GM13977 (cell line): ENCODE data around the gene ARMH4.

Experiments used
- DNase-seq: peaks from one replicate; pipeline ENCODE4 v3.0.0; 2012; ENCODE audit warnings: low spot score
- in situ Hi-C: fragments of 300-500 bp; cut with MboI; formaldehyde crosslinking; loops from one replicate; pipeline ENCODE4 v1.12.0; 2022; ENCODE audit warnings: low sequenced_read_pairs, low pct_unique_long_range_greater_than_20kb, mixed read lengths, inconsistent platforms; ENCODE audit not compliant: unreplicated experiment
- TF ChIP-seq, protein P1 (sequence below): IDR thresholded peaks from 2 replicates; pipeline ENCODE4 v1.5.1; 2012; ENCODE audit warnings: mild to moderate bottlenecking, control low read depth; ENCODE audit not compliant: insufficient read depth; ENCODE audit errors: extremely low read depth, missing control alignments

The ARMH4 gene

DNA sequence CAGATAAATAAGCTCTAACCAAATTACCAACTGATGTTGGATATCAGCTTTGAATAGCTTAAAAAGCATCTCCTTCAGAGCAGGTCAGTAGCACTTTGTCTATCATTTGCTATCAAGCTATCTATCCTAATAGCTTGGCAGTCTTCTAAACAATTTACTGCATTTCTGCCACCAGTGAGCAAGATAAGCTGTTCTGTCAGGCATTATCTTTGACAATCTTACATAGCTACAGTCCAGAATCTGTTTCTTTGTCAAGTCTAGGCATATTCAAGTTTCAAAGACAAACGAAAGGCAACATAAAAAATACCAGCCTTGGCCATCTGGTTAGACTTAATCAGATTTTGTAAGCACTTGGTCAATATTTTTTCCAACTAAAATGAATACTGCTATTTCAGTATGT lies 5.6 kb downstream of the ARMH4 start:
- TF ChIP-seq, protein P1, sequence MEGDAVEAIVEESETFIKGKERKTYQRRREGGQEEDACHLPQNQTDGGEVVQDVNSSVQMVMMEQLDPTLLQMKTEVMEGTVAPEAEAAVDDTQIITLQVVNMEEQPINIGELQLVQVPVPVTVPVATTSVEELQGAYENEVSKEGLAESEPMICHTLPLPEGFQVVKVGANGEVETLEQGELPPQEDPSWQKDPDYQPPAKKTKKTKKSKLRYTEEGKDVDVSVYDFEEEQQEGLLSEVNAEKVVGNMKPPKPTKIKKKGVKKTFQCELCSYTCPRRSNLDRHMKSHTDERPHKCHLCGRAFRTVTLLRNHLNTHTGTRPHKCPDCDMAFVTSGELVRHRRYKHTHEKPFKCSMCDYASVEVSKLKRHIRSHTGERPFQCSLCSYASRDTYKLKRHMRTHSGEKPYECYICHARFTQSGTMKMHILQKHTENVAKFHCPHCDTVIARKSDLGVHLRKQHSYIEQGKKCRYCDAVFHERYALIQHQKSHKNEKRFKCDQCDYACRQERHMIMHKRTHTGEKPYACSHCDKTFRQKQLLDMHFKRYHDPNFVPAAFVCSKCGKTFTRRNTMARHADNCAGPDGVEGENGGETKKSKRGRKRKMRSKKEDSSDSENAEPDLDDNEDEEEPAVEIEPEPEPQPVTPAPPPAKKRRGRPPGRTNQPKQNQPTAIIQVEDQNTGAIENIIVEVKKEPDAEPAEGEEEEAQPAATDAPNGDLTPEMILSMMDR, result no peak
- in situ Hi-C loops, result no loop called here
- DNase-seq, result no peak

DNA sequence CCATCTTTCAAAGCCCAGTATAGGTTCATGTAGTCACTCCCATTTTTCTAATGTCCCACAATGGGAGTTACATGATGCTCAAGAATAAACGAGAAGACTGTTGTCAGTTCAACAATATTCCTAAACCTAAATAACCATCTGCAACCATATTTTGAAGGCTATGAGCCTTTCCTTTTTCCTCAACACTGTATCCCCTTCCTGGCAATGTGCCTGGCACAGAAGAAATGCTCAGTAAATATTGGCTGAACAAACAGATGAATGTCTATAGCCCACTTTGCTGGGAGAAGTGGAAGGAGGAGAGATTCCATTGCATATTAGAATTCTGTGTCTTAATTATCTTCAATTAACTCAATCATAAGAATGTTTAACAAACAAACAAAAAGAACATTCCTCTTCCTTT lies 6.1 kb downstream of the ARMH4 start:
- in situ Hi-C loops, result no loop called here
- no peak for DNase-seq
- TF ChIP-seq, protein P1, result no peak

DNA sequence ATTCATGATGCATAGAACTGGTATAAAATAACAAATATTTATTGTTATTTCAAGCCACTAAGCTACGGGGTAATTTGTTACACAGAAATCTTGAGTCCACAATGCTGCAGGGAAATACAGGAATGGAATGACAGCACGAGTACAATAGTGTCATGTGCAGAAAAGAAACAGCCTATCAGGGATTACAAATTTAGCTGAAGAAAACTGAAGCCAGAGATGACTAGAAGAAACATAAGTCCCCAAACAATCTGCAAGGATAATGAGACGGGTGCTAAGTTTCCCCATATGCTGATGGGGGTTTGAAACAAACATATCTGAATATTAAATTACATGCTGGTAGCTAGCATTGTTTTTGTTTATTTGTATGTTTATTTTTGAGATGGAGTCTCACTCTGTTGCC lies 8.9 kb downstream of the ARMH4 start:
- in situ Hi-C loops, result no loop called here
- TF ChIP-seq, protein P1, result no peak
- DNase-seq, result no peak

- no peak for DNase-seq
- in situ Hi-C loops, result no loop called here
- TF ChIP-seq, protein P1, result no peak
Measured at GRCh38 chr14:58141893-58142292, 10.1 kb downstream of the ARMH4 start.

GRCh38 chr14:58138714-58139482 lies 13.1 kb downstream of the ARMH4 start:
- DNase-seq, result no peak
- TF ChIP-seq, protein P1, result no peak
- in situ Hi-C loops, result no loop called here

DNA sequence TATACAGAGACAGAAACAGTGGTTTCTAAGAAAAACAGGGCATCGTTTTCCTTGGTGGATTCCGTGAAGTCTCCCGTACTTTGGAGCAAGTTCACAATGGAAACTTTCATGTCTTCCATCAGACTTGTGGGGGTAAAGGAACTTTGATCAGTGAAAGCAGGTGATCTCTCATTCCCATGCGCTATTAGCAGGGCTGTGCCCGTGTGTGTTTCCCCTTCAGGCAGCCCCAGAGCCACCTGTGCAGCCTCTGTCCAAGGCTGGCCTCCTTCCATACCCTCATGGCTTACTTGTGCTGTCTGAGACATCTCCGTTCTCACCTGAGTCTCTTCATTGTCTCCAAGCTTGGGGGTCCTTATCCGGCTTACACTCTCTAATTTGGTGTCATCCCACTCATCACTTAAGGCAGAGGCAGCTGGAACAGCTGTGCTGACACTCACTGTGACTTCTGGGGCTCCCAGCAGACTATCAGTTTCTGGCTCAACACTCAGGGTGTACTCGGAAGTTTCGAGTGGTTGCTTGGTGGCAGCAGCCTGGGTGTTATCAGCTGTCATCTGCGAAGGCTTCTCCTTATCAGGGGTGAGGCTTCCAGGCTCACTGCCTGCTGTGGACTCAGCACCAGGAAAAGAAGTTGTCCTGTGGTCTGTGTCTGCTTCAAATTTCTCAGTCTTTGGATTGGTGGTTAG lies 13.8 kb downstream of the ARMH4 start:
- TF ChIP-seq, protein P1, result no peak
- in situ Hi-C loops, result no loop called here
- DNase-seq, result no peak
